Measurements from ENCODE around the gene GIN1.
A peak's percentile ranks its signal among the peaks of the same experiment; 100 is the strongest.
"Not testable (repeated sequence)": the region's sequence is repeated elsewhere in the genome, so short reads cannot be mapped to it uniquely, and the experiment has no call there.

GIN1 gene

GRCh38 chr5:103119765-103120606 lies at the start of gene GIN1, which contains the start of gene PPIP5K2:
Gene GIN1 (minus strand): TSS chr5:103120138. CDS start chr5:103108707, 11,431 bp downstream.
Gene PPIP5K2 (plus strand): TSS chr5:103120301. CDS start chr5:103129590, 9,289 bp downstream.
- intact Hi-C loops (cut with DNase I), result loop anchor here (10.0 kb wide), 1 partner anchor 135 kb away; the partner anchor contains the start of gene MACIR
- peak; percentile 92 to 99 (median 97) for DNase-seq

- DNase-seq, result no peak
- intact Hi-C loops (cut with DNase I), result no loop called here
Measured at GRCh38 chr5:103166706-103167105, 46.8 kb upstream of the GIN1 start.

GRCh38 chr5:103151156-103151555 lies 31.2 kb upstream of the GIN1 start:
- no peak for DNase-seq
- intact Hi-C loops (cut with DNase I), result no loop called here

GRCh38 chr5:103148213-103148612 lies 28.3 kb upstream of the GIN1 start:
- intact Hi-C loops (cut with DNase I), result no loop called here
- DNase-seq, result no peak

GRCh38 chr5:103145196-103145595 lies 25.3 kb upstream of the GIN1 start:
- no peak for DNase-seq
- intact Hi-C loops (cut with DNase I), result no loop called here

- intact Hi-C loops (cut with DNase I), result not testable (repeated sequence)
Measured at GRCh38 chr5:103142132-103142531, 22.2 kb upstream of the GIN1 start.

GRCh38 chr5:103139264-103139865 lies 19.4 kb upstream of the GIN1 start:
- intact Hi-C loops (cut with DNase I), result loop anchor here (2.0 kb wide), 1 partner anchor 557 kb away; no protein-coding TSS in a partner anchor

More at GRCh38 chr5:103142132-103142531, 22.2 kb upstream of the GIN1 start:
- DNase-seq, result peak in 1 of 10 donors; percentile 76

GRCh38 chr5:103138202-103138690 lies 18.3 kb upstream of the GIN1 start:
- intact Hi-C loops (cut with DNase I), result loop anchor here (2.0 kb wide), 1 partner anchor 555 kb away; no protein-coding TSS in a partner anchor
- no peak for DNase-seq

More at GRCh38 chr5:103139264-103139865, 19.4 kb upstream of the GIN1 start:
- peak in 9 of 10 donors; percentile 37 to 93 (median 75) for DNase-seq

- DNase-seq, result no peak
- intact Hi-C loops (cut with DNase I), result no loop called here
Measured at GRCh38 chr5:103135461-103135860, 15.5 kb upstream of the GIN1 start.

GRCh38 chr5:103133231-103133630 lies 13.3 kb upstream of the GIN1 start:
- no peak for DNase-seq
- intact Hi-C loops (cut with DNase I), result no loop called here

- intact Hi-C loops (cut with DNase I), result no loop called here
- no peak for DNase-seq
Measured at GRCh38 chr5:103132684-103133083, 12.7 kb upstream of the GIN1 start.

GRCh38 chr5:103128202-103128601 lies 8.3 kb upstream of the GIN1 start:
- no peak for DNase-seq
- intact Hi-C loops (cut with DNase I), result no loop called here

- DNase-seq, result no peak
- intact Hi-C loops (cut with DNase I), result no loop called here
Measured at GRCh38 chr5:103127292-103127817, 7.4 kb upstream of the GIN1 start.

- intact Hi-C loops (cut with DNase I), result no loop called here
Measured at GRCh38 chr5:103126557-103126956, 6.6 kb upstream of the GIN1 start.

GRCh38 chr5:103122242-103122641 lies 2.3 kb upstream of the GIN1 start:
- intact Hi-C loops (cut with DNase I), result no loop called here
- DNase-seq, result no peak

More at GRCh38 chr5:103126557-103126956, 6.6 kb upstream of the GIN1 start:
- DNase-seq, result no peak

GRCh38 chr5:103120607-103121200 lies 766 bp upstream of the GIN1 start:
- DNase-seq, result peak in 1 of 10 donors; percentile 78
- intact Hi-C loops (cut with DNase I), result no loop called here

GRCh38 chr5:103119070-103119764 lies 721 bp downstream of the GIN1 start:
- intact Hi-C loops (cut with DNase I), result loop anchor here (10.0 kb wide), 1 partner anchor 136 kb away; the partner anchor contains the start of gene MACIR
- DNase-seq, result no peak

- intact Hi-C loops (cut with DNase I), result loop anchor here (10.0 kb wide), 1 partner anchor 137 kb away; the partner anchor contains the start of gene MACIR
- no peak for DNase-seq
Measured at GRCh38 chr5:103117471-103117991, 2.4 kb downstream of the GIN1 start.

- DNase-seq, result no peak
- intact Hi-C loops (cut with DNase I), result loop anchor here (10.0 kb wide), 1 partner anchor 140 kb away; the partner anchor contains the start of gene MACIR
Measured at GRCh38 chr5:103114440-103114839, 5.5 kb downstream of the GIN1 start.

Measured in posterior cingulate gyrus (tissue), 11 donors.